GM12892 (cell line): Measurements from ENCODE around the gene BACE2.

Experiments
- POLR2A ChIP-seq: IDR thresholded peaks from 2 replicates; pipeline ENCODE4 v1.6.1; 2011; ENCODE audit warnings: low read depth, low read length, control low read depth
- POLR2AphosphoS5 ChIP-seq: IDR thresholded peaks from 2 replicates; pipeline ENCODE4 v1.6.1; 2011; ENCODE audit warnings: low read depth, low read length, control low read depth
- TAF1 ChIP-seq: IDR thresholded peaks from 2 replicates; pipeline ENCODE4 v1.6.1; 2011; ENCODE audit warnings: low read depth, mild to moderate bottlenecking, control low read depth, low read length, borderline replicate concordance

- TF ChIP-seq POLR2A = no peak
- TF ChIP-seq TAF1 = no peak
- no peak for TF ChIP-seq POLR2AphosphoS5
Measured at GRCh38 chr21:41226853-41227252, 58.9 kb downstream of the BACE2 start.
